Neutrophil (primary cell): ENCODE data around the gene MOSMO.

Experiments used
- H3K27ac ChIP-seq: fragments of 200-600 bp; sonication (generic); 2 replicates; pipeline ENCODE4 v1.5.1; 2016; ENCODE audit warnings: mild to moderate bottlenecking, moderate library complexity
- H3K27me3 ChIP-seq: fragments of 200-600 bp; sonication (generic); 2 replicates; pipeline ENCODE4 v1.6.0; 2016; ENCODE audit warnings: mild to moderate bottlenecking
- H3K36me3 ChIP-seq: fragments of 200-600 bp; sonication (generic); 2 replicates; pipeline ENCODE4 v1.5.1; 2017
- H3K4me1 ChIP-seq, 2 experiments: fragments of 200-600 bp in 1 of 2; sonication (generic) in 1 of 2; 1 replicate in 1 of 2; 2 replicates in 1 of 2; pipeline versions ENCODE4 v1.5.1 to v1.6.1; 2013 to 2016; ENCODE audit warnings: low read depth in 1 of 2, low read length in 1 of 2, mild to moderate bottlenecking in 1 of 2, moderate library complexity in 1 of 2; ENCODE audit not compliant: control insufficient read depth in 1 of 2, insufficient read depth in 1 of 2
- H3K4me3 ChIP-seq, 2 experiments: fragments of 200-600 bp in 1 of 2; sonication (generic) in 1 of 2; 1 replicate in 1 of 2; 2 replicates in 1 of 2; pipeline ENCODE4 v1.5.1; 2013 to 2016; ENCODE audit warnings: low read depth in 1 of 2, low read length in 1 of 2, mild to moderate bottlenecking in 1 of 2, moderate library complexity in 1 of 2
- H3K9me3 ChIP-seq: fragments of 200-600 bp; sonication (generic); 2 replicates; pipeline ENCODE4 v1.5.1; 2016
- TF ChIP-seq, protein P1 (sequence below): fragments of 200-600 bp; sonication (generic); IDR thresholded peaks from 2 replicates; pipeline ENCODE4 v1.5.1; 2016; ENCODE audit warnings: antibody characterized with exemption

The MOSMO gene

DNA sequence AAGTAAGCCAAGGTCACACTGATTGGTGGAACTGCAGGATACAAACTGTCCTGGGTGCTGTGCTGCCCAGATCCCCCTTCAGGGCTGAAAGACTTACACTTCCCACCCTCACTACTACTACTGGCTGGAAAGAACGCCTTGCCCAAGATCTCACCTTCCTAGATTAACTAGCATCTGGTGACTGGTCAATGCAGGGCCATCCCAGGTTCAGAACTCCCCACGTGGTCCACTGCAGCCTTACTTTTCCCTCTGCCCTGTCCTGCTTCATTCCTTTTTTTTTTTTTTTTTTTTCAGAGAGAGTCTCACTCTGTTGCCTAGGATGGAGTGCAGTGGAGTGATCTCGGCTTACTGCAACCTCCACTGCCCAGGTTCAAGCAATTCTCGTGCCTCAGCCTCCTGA, 4.7 kb upstream of the MOSMO start:
- Histone ChIP-seq H3K27me3 (peaks cover 40% of the 10 kb centered on the region), H3K27ac (no peak overlapping the region), H3K9me3 (no peaks in the 10 kb centered on the region), H3K4me3 (no peak overlapping the region), H3K36me3 (no peaks in the 10 kb centered on the region), H3K4me1 (peaks cover 13 to 14% of the 10 kb centered on the region in 2 experiments)
- TF ChIP-seq, protein P1, sequence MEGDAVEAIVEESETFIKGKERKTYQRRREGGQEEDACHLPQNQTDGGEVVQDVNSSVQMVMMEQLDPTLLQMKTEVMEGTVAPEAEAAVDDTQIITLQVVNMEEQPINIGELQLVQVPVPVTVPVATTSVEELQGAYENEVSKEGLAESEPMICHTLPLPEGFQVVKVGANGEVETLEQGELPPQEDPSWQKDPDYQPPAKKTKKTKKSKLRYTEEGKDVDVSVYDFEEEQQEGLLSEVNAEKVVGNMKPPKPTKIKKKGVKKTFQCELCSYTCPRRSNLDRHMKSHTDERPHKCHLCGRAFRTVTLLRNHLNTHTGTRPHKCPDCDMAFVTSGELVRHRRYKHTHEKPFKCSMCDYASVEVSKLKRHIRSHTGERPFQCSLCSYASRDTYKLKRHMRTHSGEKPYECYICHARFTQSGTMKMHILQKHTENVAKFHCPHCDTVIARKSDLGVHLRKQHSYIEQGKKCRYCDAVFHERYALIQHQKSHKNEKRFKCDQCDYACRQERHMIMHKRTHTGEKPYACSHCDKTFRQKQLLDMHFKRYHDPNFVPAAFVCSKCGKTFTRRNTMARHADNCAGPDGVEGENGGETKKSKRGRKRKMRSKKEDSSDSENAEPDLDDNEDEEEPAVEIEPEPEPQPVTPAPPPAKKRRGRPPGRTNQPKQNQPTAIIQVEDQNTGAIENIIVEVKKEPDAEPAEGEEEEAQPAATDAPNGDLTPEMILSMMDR = no peak

DNA sequence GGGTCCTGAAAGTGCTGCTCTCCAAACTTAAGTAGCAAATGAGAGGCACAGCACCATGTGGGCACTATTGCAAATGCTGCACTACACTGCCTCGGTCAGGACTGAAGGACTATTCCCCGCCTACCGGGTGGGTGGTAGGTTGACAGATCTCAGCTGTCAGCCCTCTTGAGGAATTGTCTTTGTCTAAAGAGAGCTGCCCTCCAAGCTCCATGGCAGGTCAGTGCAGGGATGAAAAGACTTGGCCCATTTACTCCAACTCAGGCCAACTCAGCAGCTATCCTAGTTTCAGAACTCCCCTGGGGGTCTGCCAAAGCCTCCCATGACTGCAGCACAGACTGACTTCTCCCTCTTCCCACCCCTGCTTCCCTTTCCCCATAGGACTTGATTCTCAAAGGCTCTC, 3.6 kb upstream of the MOSMO start:
- no peak overlapping the region for H3K4me3 ChIP-seq
- peaks cover 24 to 25% of the 10 kb centered on the region in 2 experiments for H3K4me1 ChIP-seq
- no peaks in the 10 kb centered on the region for H3K36me3 ChIP-seq
- H3K27me3 ChIP-seq = peaks cover 51% of the 10 kb centered on the region
- TF ChIP-seq, protein P1 = no peak
- H3K27ac ChIP-seq = no peak overlapping the region
- H3K9me3 ChIP-seq = no peaks in the 10 kb centered on the region

DNA sequence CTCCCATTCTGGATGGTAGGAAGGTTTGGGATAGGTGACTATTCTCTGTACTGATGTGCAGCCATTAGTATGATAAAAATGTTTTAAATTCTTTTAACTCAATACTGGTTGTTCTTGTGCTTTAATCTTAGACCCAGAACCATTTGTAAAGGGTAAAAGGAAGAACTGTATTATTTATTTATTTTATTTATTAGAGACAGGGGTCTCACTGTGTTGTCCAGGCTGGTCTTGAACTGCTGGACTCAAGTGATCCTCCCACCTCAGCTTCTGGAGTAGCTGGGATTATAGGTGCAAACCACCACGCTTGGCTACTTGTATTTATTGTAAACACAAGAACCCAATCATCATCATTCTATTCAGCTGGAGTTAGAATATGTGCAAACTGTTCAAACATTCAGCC, 2.2 kb upstream of the MOSMO start:
- Histone ChIP-seq H3K36me3 (no peaks in the 10 kb centered on the region), H3K9me3 (no peaks in the 10 kb centered on the region), H3K27me3 (peaks cover 52% of the 10 kb centered on the region), H3K27ac (no peak overlapping the region), H3K4me3 (no peak overlapping the region), H3K4me1 (peaks cover 25 to 26% of the 10 kb centered on the region in 2 experiments)
- TF ChIP-seq, protein P1 = no peak

DNA sequence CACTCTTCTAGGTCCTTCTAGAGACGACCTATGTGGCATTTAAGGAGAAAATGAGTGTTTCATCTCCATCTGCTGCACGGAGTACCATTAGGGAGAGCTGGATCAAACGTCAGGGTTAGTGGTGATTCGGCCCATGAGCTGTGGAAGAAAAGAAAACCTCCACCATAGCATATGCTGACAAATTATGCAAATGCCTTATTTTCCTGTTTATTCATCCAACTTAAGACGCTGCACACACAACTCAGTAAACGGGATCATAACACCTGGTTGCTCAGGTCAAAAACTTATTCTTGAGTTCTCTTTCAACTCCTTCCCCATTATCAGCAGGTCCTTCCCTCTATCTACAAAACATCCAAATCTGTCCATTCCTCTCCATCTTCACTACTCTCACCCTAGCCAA, 1.3 kb upstream of the MOSMO start:
- no peaks in the 10 kb centered on the region for H3K36me3 ChIP-seq
- H3K4me1 ChIP-seq = peaks cover 19 to 21% of the 10 kb centered on the region in 2 experiments
- TF ChIP-seq, protein P1 = no peak
- H3K9me3 ChIP-seq = no peaks in the 10 kb centered on the region
- H3K4me3 ChIP-seq = no peak overlapping the region
- H3K27me3 ChIP-seq = peaks cover 52% of the 10 kb centered on the region
- no peak overlapping the region for H3K27ac ChIP-seq

DNA sequence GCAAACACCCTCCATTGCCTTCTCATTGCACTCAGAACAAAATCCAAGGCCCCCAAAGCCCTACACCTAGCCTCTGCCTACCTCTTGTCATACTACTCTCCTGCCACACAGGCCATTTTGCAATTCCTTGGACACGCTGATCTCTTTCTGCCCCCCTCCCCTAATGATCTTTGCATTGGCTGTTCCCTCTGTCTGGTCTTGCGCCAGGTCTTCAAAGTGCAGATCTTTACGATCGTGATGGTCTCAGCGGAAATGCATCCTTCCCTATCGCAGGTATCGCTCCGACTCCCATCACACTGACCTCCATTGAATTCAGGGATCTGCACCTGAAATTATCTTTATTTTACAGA, 777 bp upstream of the MOSMO start:
- H3K9me3 ChIP-seq = no peaks in the 10 kb centered on the region
- TF ChIP-seq, protein P1 = no peak
- H3K27me3 ChIP-seq = peaks cover 52% of the 10 kb centered on the region
- peak overlapping the region; percentile 76 to 84 for H3K4me3 ChIP-seq
- H3K27ac ChIP-seq = peak overlapping the region; percentile 59
- peaks cover 19 to 21% of the 10 kb centered on the region in 2 experiments for H3K4me1 ChIP-seq
- H3K36me3 ChIP-seq = no peaks in the 10 kb centered on the region
